ENCODE data around the gene IFNL3.

The IFNL3 gene

GRCh38 chr19:39238944-39239343 is 5.9 kb downstream of the IFNL3 start:
- Mint-ChIP-seq H3K4me1 (no peaks in the 10 kb centered on the region), H3K36me3 (ENCODE audit: low read depth) (no peaks in the 10 kb centered on the region), H3K27me3 (ENCODE audit: low read depth) (peaks cover 45% of the 10 kb centered on the region), H3K27ac (no peak overlapping the region), H3K9me3 (no peaks in the 10 kb centered on the region), H3K4me3 (no peak overlapping the region)
- TF ChIP-seq, protein P1, sequence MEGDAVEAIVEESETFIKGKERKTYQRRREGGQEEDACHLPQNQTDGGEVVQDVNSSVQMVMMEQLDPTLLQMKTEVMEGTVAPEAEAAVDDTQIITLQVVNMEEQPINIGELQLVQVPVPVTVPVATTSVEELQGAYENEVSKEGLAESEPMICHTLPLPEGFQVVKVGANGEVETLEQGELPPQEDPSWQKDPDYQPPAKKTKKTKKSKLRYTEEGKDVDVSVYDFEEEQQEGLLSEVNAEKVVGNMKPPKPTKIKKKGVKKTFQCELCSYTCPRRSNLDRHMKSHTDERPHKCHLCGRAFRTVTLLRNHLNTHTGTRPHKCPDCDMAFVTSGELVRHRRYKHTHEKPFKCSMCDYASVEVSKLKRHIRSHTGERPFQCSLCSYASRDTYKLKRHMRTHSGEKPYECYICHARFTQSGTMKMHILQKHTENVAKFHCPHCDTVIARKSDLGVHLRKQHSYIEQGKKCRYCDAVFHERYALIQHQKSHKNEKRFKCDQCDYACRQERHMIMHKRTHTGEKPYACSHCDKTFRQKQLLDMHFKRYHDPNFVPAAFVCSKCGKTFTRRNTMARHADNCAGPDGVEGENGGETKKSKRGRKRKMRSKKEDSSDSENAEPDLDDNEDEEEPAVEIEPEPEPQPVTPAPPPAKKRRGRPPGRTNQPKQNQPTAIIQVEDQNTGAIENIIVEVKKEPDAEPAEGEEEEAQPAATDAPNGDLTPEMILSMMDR (IDR thresholded peaks at IDR 0.05; ENCODE audit: unreplicated experiment in 3 of 3): no peak

GRCh38 chr19:39238209-39238608 is 6.6 kb downstream of the IFNL3 start:
- H3K27ac Mint-ChIP-seq: no peak overlapping the region
- H3K4me1 Mint-ChIP-seq: no peaks in the 10 kb centered on the region
- H3K27me3 Mint-ChIP-seq (ENCODE audit: low read depth): peaks cover 44% of the 10 kb centered on the region
- no peak overlapping the region for H3K4me3 Mint-ChIP-seq
- no peaks in the 10 kb centered on the region for H3K9me3 Mint-ChIP-seq
- no peaks in the 10 kb centered on the region for H3K36me3 Mint-ChIP-seq (ENCODE audit: low read depth)
- TF ChIP-seq, protein P1 (IDR thresholded peaks at IDR 0.05; ENCODE audit: unreplicated experiment in 3 of 3): no peak

DNA sequence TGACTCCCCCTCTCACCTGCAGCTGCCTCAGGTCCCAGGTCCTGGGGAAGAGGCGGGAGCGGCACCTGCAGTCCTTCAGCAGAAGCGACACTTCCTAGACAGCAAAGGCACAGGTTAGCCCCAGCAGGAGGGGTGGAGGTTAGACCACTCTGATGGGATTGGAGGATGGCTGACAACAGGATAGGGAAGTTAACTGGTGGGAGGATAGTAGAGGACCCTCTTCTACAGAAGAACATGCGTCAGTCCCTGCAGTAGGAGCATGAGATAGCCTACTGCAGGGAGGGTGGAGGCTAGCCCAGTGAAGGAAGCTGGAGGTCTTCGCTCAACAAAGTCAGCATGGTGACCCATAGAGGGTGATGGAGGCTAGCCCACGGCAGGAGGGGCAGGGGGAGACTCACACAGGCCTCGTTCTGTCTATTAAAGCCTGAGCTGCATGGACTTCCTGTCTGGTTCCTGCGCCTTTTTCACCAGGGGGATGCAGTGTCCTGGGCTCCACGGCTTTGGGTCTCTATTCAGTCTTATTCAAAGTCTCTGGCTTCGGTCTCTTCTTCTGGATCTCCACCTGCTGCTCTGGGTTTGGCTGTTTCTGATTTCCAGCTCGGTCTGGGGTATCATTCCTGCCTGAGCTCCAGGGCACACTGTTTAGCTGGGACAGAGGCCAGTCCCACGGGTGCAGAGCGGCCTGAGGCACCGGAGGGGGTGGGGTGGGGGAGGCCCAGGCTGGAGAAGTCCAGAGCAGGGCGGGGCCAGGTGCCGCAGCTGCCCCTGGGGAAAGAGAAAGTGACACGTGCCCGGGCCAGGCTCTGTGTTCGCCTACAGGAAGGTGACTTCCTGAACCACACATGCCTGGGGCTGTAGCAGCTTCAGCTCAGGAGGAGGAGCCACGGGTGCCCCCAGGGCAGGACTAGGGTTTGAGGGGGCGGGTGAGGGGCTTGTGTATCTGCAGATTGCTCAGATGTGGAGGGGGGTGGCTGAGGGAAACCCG is 7.3 kb downstream of the IFNL3 start:
- no peak overlapping the region for H3K4me3 Mint-ChIP-seq
- peaks cover 49% of the 10 kb centered on the region for H3K27me3 Mint-ChIP-seq (ENCODE audit: low read depth)
- H3K9me3 Mint-ChIP-seq: no peaks in the 10 kb centered on the region
- TF ChIP-seq, protein P1 (IDR thresholded peaks at IDR 0.05; ENCODE audit: unreplicated experiment in 3 of 3): no peak
- no peak overlapping the region for H3K27ac Mint-ChIP-seq
- no peaks in the 10 kb centered on the region for H3K4me1 Mint-ChIP-seq
- H3K36me3 Mint-ChIP-seq (ENCODE audit: low read depth): no peaks in the 10 kb centered on the region

DNA sequence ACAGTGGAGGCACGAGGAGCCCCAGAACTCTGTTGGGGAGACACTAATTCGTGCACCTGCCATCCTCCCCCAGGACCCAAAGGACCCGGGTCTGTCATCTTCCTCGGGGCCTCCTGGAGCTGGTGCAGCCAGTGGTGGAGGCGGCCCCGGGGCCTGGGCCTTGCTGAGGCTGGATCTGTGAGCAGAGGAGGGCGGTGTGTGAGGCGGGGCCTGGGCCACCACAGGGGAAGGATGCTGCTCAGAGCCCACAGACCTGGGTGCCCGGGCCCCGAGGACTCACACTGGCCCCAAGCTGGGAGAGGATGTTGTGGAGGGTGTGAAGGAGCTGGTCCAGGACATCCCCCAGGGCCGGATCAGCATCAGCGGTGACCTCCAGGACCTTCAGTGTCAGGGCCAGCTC is 8.3 kb downstream of the IFNL3 start:
- Mint-ChIP-seq H3K4me3 (no peak overlapping the region), H3K36me3 (ENCODE audit: low read depth) (no peaks in the 10 kb centered on the region), H3K27ac (no peak overlapping the region), H3K27me3 (ENCODE audit: low read depth) (peaks cover 54% of the 10 kb centered on the region), H3K9me3 (no peaks in the 10 kb centered on the region), H3K4me1 (no peaks in the 10 kb centered on the region)
- TF ChIP-seq, protein P1 (IDR thresholded peaks at IDR 0.05; ENCODE audit: unreplicated experiment in 3 of 3): no peak

DNA sequence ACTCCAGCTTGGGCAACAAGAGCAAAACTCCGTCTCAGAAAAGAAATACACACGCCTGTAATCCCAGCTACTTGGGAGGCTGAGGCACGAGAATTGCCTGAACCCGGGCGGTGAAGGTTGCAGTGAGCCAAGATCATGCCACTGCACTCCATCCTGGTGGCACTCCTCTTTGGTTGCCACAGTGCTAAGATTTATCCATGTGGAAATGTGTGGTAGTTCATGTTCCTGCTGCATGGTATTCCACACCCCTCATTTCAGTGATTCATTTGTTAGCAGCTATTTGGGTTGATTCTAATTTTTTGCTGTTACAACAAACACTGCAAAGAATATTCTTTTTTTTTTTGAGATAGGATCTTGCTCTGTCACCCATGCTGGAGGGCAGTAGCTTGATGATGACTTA is 12.1 kb downstream of the IFNL3 start:
- H3K36me3 Mint-ChIP-seq (ENCODE audit: low read depth): no peaks in the 10 kb centered on the region
- peaks cover 45% of the 10 kb centered on the region for H3K27me3 Mint-ChIP-seq (ENCODE audit: low read depth)
- TF ChIP-seq, protein P1 (IDR thresholded peaks at IDR 0.05; ENCODE audit: unreplicated experiment in 3 of 3): no peak
- H3K4me3 Mint-ChIP-seq: no peak overlapping the region
- no peaks in the 10 kb centered on the region for H3K9me3 Mint-ChIP-seq
- no peaks in the 10 kb centered on the region for H3K4me1 Mint-ChIP-seq
- H3K27ac Mint-ChIP-seq: no peak overlapping the region
